DND-41 (cell line): Measurements from ENCODE around the gene MBP.

Experiments
- ATAC-seq: fragments of 200-7000 bp; cut with Tn5 transposase; 3 replicates; pipeline ENCODE4 v1.9.1; 2021; ENCODE audit warnings: low read depth; ENCODE audit not compliant: insufficient read depth
- DNase-seq: peaks from one replicate; pipeline ENCODE4 v3.0.0-alpha.2; 2020
- H2AFZ ChIP-seq: 2 replicates; pipeline ENCODE4 v1.6.0; 2012; ENCODE audit warnings: low read depth, low read length
- H3K27ac ChIP-seq: 2 replicates; pipeline ENCODE4 v1.5.1; 2012; ENCODE audit warnings: low read length, inconsistent platforms
- H3K27me3 ChIP-seq: fragments of 200-600 bp; sonication (generic); 2 replicates; pipeline ENCODE4 v1.6.0; 2012; ENCODE audit warnings: low read length, mild to moderate bottlenecking, inconsistent platforms; ENCODE audit not compliant: insufficient read depth, poor library complexity
- H3K36me3 ChIP-seq: 2 replicates; pipeline ENCODE4 v1.5.1; 2012; ENCODE audit warnings: low read length, inconsistent platforms; ENCODE audit not compliant: insufficient read depth
- H3K4me1 ChIP-seq: 2 replicates; pipeline ENCODE4 v1.5.1; 2012; ENCODE audit warnings: mild to moderate bottlenecking, low read length; ENCODE audit not compliant: insufficient read depth
- H3K4me2 ChIP-seq: 2 replicates; pipeline ENCODE4 v1.6.0; 2012; ENCODE audit warnings: mild to moderate bottlenecking, moderate library complexity, low read length, inconsistent platforms; ENCODE audit not compliant: insufficient read depth
- H3K4me3 ChIP-seq, 2 experiments: fragments of 200-600 bp in 1 of 2; shearing (Covaris generic) in 1 of 2; 2 replicates each; pipeline ENCODE4 v1.5.1; 2012 to 2016; ENCODE audit warnings: inconsistent platforms in 2 of 2, low read length in 2 of 2, mild to moderate bottlenecking in 2 of 2, low read depth in 1 of 2, moderate library complexity in 1 of 2
- H3K79me2 ChIP-seq: 2 replicates; pipeline ENCODE4 v1.6.0; 2012; ENCODE audit warnings: low read length, inconsistent platforms; ENCODE audit not compliant: insufficient read depth
- H3K9ac ChIP-seq: 2 replicates; pipeline ENCODE4 v1.6.0; 2012; ENCODE audit warnings: low read depth, mild to moderate bottlenecking, inconsistent platforms, low read length, moderate library complexity
- H3K9me3 ChIP-seq: 2 replicates; pipeline ENCODE4 v1.5.1; 2012; ENCODE audit warnings: low read length, moderate library complexity, mild to moderate bottlenecking, inconsistent platforms; ENCODE audit not compliant: insufficient read depth, severe bottlenecking
- H4K20me1 ChIP-seq: 2 replicates; pipeline ENCODE4 v1.6.0; 2012; ENCODE audit warnings: low read length; ENCODE audit not compliant: insufficient read depth
- EZH2 ChIP-seq: IDR thresholded peaks from 3 replicates; pipeline ENCODE4 v1.6.1; 2012; ENCODE audit warnings: borderline replicate concordance, low read depth, mild to moderate bottlenecking, moderate library complexity, low read length, inconsistent platforms; ENCODE audit not compliant: severe bottlenecking
- TF ChIP-seq, protein P1 (sequence below): IDR thresholded peaks from 2 replicates; pipeline ENCODE4 v1.5.1; 2012; ENCODE audit warnings: borderline replicate concordance, low read length, moderate library complexity, mild to moderate bottlenecking; ENCODE audit not compliant: poor library complexity, severe bottlenecking; ENCODE audit errors: extremely low read depth

MBP gene

GRCh38 chr18:77131652-77132368 lies 773 bp downstream of the MBP start:
- peaks cover 1% of the 10 kb centered on the region for H3K9me3 ChIP-seq
- peak overlapping the region; percentile 84 for H3K9ac ChIP-seq
- H3K4me3 ChIP-seq, result peak overlapping the region; percentile 12 to 64; a peak in 3 of 4 replicates
- peak overlapping the region; percentile 93 for H3K27ac ChIP-seq
- peak overlapping the region; percentile 68 for H3K4me2 ChIP-seq
- H3K27me3 ChIP-seq, result no peaks in the 10 kb centered on the region
- TF ChIP-seq, protein P1, sequence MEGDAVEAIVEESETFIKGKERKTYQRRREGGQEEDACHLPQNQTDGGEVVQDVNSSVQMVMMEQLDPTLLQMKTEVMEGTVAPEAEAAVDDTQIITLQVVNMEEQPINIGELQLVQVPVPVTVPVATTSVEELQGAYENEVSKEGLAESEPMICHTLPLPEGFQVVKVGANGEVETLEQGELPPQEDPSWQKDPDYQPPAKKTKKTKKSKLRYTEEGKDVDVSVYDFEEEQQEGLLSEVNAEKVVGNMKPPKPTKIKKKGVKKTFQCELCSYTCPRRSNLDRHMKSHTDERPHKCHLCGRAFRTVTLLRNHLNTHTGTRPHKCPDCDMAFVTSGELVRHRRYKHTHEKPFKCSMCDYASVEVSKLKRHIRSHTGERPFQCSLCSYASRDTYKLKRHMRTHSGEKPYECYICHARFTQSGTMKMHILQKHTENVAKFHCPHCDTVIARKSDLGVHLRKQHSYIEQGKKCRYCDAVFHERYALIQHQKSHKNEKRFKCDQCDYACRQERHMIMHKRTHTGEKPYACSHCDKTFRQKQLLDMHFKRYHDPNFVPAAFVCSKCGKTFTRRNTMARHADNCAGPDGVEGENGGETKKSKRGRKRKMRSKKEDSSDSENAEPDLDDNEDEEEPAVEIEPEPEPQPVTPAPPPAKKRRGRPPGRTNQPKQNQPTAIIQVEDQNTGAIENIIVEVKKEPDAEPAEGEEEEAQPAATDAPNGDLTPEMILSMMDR, result no peak
- no peak for TF ChIP-seq EZH2
- H3K4me1 ChIP-seq, result peaks cover 100% of the 10 kb centered on the region
- no peaks in the 10 kb centered on the region for H4K20me1 ChIP-seq
- 0 out of 2 replicates have a peak overlapping the region, but pooled peaks have one; percentile 53 for H2AFZ ChIP-seq
- ATAC-seq (peak; percentile 4; the same call in 1 of the 3 replicates), DNase-seq (peak; percentile 36)
- peaks cover 68% of the 10 kb centered on the region for H3K79me2 ChIP-seq
- H3K36me3 ChIP-seq, result peaks cover 3% of the 10 kb centered on the region; the same call in 1 of the 2 replicates

DNA sequence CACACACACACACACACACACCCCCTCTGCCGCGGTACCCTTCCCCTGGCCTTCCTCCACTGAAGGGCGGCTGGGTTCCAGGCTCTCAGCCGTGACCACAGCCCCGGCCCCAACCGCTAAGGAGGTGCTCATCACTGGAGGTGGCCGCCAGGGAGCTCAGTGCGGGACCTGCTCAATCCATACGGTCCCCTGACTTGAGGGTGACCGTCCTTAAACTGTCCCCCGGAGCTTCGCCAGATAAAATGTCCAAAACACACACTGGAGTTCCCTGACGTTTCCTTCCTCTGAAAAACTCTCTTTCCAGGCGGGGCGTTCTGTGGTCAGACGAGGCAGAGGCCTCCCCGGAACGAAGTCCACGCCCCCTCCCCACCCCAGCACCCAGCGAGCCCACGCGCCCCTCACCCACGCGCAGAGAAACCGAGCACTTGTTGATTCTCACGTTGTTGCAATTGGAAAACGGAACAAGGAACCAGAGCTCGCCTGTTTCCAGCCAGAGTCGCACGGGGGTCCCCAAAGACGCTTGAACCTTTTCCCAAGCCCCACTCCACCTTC lies 1.4 kb downstream of the MBP start:
- Histone ChIP-seq H3K4me3 (peak overlapping the region; percentile 12 to 64; a peak in 3 of 4 replicates), H2AFZ (peak overlapping the region; percentile 53), H3K4me1 (peaks cover 100% of the 10 kb centered on the region), H3K79me2 (peaks cover 74% of the 10 kb centered on the region), H3K9ac (peak overlapping the region; percentile 84), H3K9me3 (peaks cover 1% of the 10 kb centered on the region), H4K20me1 (no peaks in the 10 kb centered on the region), H3K4me2 (peak overlapping the region; percentile 68), H3K27ac (peak overlapping the region; percentile 93), H3K27me3 (no peaks in the 10 kb centered on the region), H3K36me3 (peaks cover 3% of the 10 kb centered on the region; the same call in 1 of the 2 replicates)
- DNase-seq, result peak; percentile 80
- peak; percentile 29 for ATAC-seq
- no peak for TF ChIP-seq EZH2

DNA sequence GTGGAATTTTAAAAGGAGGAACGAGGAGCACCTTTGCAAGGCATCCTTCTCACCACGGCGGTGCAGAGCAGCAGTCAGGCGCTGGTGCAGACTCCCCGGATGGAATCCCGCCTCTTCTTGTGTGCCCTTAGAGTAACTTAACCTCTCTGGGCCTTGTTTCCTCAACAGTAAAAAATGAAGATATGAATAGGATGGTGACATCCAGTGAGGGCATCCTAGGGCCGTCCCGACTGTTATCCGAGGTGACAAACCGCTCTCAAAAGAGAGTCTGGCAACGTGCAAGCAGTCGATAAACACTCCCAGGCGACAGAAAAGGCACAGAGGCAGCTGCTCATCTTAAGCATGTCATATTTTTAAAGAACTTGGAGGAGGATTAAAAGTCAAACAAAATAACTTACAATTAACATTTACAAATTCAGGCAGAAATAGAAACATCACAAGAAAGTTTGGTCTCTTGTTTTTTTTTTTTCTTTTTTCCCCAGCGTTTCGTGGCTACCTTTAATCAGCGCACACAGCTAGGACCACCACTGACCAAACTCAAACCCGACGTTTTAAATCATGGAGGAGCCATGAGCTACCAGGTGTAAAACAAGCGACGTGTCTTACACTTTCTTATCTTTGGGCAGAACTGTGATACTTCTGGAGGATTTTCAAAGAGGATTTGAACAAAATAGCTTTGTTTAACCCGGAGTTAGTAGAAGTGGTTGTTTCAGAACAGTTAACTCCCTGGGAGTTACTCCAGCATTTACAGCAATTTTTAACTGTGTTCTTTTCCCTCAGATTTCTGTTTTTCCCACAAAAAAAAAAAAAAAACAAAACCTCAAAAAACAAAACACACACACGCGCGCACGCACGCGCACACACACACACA lies 2.1 kb downstream of the MBP start:
- Histone ChIP-seq H3K4me1 (peaks cover 100% of the 10 kb centered on the region), H3K9ac (peak overlapping the region; percentile 84), H3K4me2 (peak overlapping the region; percentile 68), H2AFZ (peak overlapping the region; percentile 53; the same call in 1 of the 2 replicates), H3K4me3 (peak overlapping the region; percentile 12 to 64; a peak in 3 of 4 replicates), H3K79me2 (peaks cover 81% of the 10 kb centered on the region), H4K20me1 (no peaks in the 10 kb centered on the region), H3K27me3 (no peaks in the 10 kb centered on the region), H3K9me3 (no peaks in the 10 kb centered on the region), H3K36me3 (peaks cover 3% of the 10 kb centered on the region; the same call in 1 of the 2 replicates), H3K27ac (peak overlapping the region; percentile 93)
- DNase-seq, result peak; percentile 54
- TF ChIP-seq, protein P1, result no peak
- TF ChIP-seq EZH2, result no peak
- ATAC-seq, result no peak
